Measurements from ENCODE around the gene FCMR.
A peak's percentile ranks its signal among the peaks of the same experiment; 100 is the strongest.
"Not testable (repeated sequence)": the region's sequence is repeated elsewhere in the genome, so short reads cannot be mapped to it uniquely, and the experiment has no call there.

FCMR gene

DNA sequence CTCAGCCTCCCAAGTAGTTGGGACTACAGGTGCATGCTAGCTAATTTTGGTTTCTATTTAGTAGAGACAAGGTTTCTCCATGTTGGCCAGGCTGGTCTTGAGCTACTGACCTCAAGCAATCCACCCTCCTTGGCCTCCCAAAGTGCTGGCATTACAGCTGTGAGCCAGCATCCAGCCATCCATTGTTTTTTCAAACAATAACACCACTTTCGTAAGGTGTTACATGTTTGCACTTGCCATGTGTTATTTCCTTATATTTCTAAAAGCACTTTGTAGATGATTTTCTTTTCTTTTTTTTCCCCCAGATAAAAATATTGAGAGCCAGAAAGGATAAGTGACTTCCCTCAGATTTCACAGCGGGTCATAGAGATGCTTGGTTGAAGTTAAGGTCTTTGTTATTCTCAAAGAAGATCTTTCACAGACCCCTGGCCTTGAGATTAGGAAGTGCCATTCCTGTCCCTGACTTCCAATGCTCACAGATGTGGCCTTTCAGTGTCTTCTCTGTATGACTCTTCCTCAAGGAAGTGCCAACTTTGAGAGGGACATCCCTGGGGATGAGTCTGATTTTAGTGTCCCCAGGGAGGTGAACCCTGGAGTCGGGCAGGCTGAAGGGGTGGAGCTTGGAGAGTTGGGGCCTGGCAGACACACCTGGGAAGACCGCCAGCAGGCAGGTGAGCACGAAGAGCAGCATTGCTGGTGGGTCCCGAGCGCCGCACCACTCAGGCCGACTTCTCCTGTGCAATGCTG is 18.3 kb upstream of the FCMR start:
- Mint-ChIP-seq H3K4me1 (no peaks in the 10 kb centered on the region), H3K9me3 (no peaks in the 10 kb centered on the region), H3K27ac (peak overlapping the region; percentile 70), H3K27me3 (no peaks in the 10 kb centered on the region), H3K36me3 (no peaks in the 10 kb centered on the region), H3K4me3 (no peak overlapping the region)
- no peak for ATAC-seq

DNA sequence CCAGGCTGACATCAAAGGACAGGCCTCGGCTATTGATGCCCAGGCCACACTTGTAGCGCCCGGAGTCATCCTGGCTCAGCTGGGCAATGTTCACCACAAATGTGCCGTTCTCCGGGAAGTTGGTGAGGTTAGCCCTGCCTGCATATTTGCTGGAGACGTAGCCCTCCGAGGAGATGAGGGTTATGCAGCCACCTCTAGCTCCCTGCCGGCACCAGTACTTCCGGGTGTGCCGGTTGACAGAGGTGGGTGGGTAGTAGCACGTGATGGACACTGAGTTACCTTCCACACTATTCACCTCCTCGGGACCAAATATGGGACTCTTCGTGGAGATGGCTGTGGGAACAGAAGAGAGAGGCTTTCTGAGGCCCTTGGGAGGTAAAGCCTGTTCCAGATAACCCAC is 17.4 kb upstream of the FCMR start:
- Mint-ChIP-seq H3K27me3 (no peaks in the 10 kb centered on the region), H3K9me3 (no peaks in the 10 kb centered on the region), H3K27ac (no peak overlapping the region), H3K4me3 (no peak overlapping the region), H3K36me3 (no peaks in the 10 kb centered on the region), H3K4me1 (no peaks in the 10 kb centered on the region)
- ATAC-seq: no peak

DNA sequence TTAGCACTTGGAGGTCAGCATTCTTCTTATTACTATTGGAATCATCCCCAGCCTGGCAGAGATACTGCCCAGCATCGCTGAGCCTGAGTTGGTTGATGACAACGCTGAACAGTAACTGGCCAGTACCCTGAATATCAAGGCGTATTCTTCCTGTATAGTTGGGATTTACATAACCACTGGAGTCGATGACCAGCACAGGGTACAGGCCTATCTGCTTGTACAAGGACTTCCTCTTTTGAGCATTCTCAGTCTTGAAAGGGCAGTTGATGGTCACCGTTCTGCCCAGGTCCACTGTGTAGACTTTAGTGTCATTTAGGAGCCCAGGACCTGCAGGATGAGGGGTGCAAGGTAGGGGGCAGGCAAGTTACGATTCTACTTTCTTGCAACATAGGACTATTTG is 15.7 kb upstream of the FCMR start:
- no peaks in the 10 kb centered on the region for H3K9me3 Mint-ChIP-seq
- H3K4me1 Mint-ChIP-seq: peaks cover 11% of the 10 kb centered on the region
- no peaks in the 10 kb centered on the region for H3K27me3 Mint-ChIP-seq
- H3K27ac Mint-ChIP-seq: no peak overlapping the region
- ATAC-seq: no peak
- no peak overlapping the region for H3K4me3 Mint-ChIP-seq
- H3K36me3 Mint-ChIP-seq: no peaks in the 10 kb centered on the region

DNA sequence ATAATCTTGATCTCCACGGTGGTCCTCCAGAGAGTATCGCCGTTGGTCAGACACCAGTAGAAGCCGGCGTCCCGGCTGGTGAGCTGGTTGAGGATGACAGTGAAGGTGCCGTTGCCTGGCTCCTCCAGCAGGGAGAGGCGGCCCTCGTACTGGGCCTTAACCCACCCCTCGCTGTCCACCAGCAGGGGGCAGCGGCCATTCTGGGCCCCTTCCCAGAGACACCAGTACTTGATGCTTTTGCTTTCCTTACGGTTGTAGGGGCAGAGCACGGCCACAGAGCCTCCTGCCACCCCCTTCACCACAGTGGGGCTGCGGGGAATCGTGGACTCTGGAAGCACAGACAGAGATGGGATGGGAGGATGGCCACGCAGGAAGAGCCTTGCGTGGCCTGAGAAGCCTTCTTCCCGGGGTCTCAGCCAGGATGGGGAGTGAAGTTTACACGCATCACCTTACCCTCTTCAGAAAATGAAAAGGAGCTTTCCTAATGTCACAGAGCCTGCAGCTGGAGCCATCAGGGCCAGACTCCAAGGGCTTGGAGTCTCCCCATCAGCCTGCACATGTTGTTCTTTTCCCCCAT is 13.8 kb upstream of the FCMR start:
- Mint-ChIP-seq H3K36me3 (no peaks in the 10 kb centered on the region), H3K9me3 (no peaks in the 10 kb centered on the region), H3K27ac (no peak overlapping the region), H3K4me3 (no peak overlapping the region), H3K27me3 (no peaks in the 10 kb centered on the region), H3K4me1 (peaks cover 30% of the 10 kb centered on the region)
- ATAC-seq: peak; percentile 7

DNA sequence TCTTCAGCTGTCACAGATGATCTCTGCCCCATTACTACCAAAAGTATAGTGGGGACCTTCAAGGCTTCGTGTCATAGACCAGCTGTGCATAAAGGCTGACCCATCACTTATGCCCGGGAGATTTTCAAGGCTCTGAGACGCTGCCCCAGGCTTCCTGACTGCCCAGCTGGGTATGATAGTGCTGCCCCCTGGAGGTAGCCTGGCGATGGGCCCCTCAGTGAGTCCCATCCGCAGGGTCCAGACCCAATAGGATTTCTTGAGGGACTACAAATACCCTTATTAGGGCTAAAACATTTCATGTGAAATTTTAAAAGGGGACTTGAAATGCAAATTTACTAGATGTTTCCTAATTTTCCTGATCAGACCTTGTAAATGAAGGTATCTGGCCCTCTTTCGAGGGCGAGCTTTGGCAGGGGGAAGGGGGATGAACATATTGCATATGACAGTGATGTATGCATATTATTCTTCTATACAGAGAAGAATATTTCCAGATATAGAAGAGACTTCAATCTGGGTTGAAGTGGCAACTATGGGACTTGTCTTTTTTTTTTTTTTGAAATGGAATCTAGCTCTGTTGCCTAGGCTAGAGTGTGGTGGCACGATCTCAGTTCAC is 11.7 kb upstream of the FCMR start:
- peaks cover 44% of the 10 kb centered on the region for H3K4me1 Mint-ChIP-seq
- peak overlapping the region; percentile 98 for H3K27ac Mint-ChIP-seq
- no peak overlapping the region for H3K4me3 Mint-ChIP-seq
- ATAC-seq: peak; percentile 32
- no peaks in the 10 kb centered on the region for H3K27me3 Mint-ChIP-seq
- H3K36me3 Mint-ChIP-seq: no peaks in the 10 kb centered on the region
- H3K9me3 Mint-ChIP-seq: no peaks in the 10 kb centered on the region

DNA sequence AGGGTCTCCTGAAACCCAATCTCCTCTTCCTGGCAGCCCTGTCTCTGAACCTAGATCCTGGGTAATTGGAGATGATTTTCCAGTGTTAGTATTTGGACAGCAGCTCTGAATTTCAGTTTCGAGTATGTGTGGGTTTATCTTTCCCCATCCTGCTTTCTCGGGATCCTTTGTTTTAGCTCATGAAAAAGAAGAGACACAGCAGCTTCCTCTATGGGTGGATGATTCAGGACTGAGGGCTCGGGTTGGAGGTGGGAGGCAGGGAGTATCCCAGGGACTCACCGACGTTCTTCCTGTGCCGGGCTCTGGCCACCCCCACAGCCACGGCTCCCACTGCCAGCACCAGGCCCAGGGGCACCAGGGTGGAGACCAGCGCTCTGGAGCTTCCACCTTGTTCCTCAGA is 10.4 kb upstream of the FCMR start:
- no peaks in the 10 kb centered on the region for H3K36me3 Mint-ChIP-seq
- no peak overlapping the region for H3K4me3 Mint-ChIP-seq
- H3K9me3 Mint-ChIP-seq: no peaks in the 10 kb centered on the region
- no peaks in the 10 kb centered on the region for H3K27me3 Mint-ChIP-seq
- no peak for ATAC-seq
- H3K4me1 Mint-ChIP-seq: peaks cover 54% of the 10 kb centered on the region
- H3K27ac Mint-ChIP-seq: peak overlapping the region; percentile 98

DNA sequence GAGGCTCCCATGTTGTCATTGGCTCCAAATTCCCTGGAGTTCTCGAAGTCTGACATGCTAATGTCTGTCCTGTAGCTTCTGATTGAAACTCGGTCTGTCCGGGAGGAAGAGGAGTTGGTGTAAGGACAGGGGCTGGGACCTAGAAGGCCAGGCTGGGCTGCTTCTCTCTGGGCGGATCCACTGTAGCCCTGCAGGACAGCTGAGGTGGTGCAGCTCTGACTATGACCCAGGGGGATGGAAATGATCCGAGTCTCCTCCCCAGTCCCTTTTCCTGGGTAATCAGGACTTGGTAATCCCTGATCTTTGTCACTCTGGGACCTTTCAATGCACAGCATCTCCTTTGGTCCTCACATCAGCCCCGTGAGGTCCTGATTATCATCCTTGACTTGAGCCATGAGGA is 10.0 kb upstream of the FCMR start:
- Mint-ChIP-seq H3K36me3 (no peaks in the 10 kb centered on the region), H3K27ac (peak overlapping the region; percentile 98), H3K4me3 (peak overlapping the region; percentile 16), H3K9me3 (no peaks in the 10 kb centered on the region), H3K27me3 (no peaks in the 10 kb centered on the region), H3K4me1 (peaks cover 54% of the 10 kb centered on the region)
- no peak for ATAC-seq

DNA sequence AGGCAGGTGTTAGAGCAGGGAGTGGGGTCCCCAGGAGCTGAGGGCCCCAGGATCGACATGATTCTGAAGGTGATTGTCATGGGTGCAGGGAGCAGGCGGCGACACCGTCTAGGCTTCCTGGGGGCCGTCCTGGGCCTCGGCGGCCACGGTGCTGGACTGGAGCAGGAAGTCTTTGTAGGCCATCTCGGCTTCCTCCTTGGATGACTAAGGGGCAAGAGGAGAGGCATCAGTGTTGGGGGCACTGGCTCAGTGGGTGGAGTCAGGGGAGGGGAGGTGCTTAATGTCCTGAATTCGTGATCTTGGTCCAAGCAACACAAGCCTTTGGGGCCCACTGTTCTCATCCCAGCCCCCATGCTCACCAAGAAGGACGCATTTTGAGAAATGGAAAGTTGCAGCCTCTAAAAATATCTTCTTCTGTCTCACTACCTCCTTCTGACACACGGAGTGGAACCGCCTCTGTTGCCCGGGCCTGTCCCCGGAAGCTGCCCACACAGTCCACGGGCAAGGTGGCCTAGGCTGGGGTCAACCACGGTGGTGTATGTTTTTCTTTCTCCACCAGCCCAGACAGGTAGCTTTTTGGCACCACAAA is 8.6 kb upstream of the FCMR start:
- H3K9me3 Mint-ChIP-seq: no peaks in the 10 kb centered on the region
- peak overlapping the region; percentile 98 for H3K27ac Mint-ChIP-seq
- peaks cover 54% of the 10 kb centered on the region for H3K4me1 Mint-ChIP-seq
- ATAC-seq: peak; percentile 93
- H3K27me3 Mint-ChIP-seq: no peaks in the 10 kb centered on the region
- peak overlapping the region; percentile 69 for H3K4me3 Mint-ChIP-seq
- no peaks in the 10 kb centered on the region for H3K36me3 Mint-ChIP-seq

DNA sequence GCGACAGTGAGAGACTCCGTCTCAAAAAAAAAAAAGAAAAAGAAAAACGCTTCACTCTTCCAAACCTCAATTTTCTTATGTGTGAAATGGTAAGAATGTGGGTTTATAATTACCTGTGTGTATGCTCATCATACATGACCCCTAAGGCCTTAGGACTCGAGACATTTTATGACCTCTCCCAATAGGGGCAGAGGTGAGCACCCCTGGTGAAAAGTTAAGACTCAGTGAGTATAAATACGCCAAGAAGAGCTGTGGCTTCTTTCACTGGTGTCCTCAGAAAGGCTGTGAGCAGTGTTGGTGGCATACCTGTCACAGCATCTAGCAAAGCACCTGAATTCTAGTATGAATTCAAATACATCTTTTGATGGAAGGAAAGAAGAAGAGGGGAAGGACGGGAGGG is 7.8 kb upstream of the FCMR start:
- peak overlapping the region; percentile 69 for H3K4me3 Mint-ChIP-seq
- H3K27me3 Mint-ChIP-seq: no peaks in the 10 kb centered on the region
- H3K27ac Mint-ChIP-seq: peak overlapping the region; percentile 98
- H3K9me3 Mint-ChIP-seq: no peaks in the 10 kb centered on the region
- H3K4me1 Mint-ChIP-seq: peaks cover 54% of the 10 kb centered on the region
- no peak for ATAC-seq
- no peaks in the 10 kb centered on the region for H3K36me3 Mint-ChIP-seq

DNA sequence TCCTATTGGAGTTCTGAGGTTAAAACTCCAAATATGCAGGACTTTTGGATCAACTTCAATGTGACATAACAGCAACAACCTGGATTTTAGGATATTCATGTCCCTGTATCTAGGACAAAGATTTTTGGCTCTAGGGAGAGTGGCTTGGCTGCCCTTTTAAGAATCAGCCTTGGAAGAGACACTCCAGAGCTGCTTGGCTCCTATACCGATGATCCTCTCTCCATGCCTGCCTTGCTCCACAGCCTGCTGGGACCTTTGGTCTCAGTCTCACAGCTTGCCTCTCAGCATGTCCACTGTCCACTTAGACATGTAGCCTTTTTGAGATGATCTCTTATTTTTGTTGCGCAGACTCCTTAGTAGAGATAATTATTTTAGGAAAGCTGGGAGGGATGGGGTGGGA is 4.5 kb upstream of the FCMR start:
- ATAC-seq: no peak
- H3K36me3 Mint-ChIP-seq: no peaks in the 10 kb centered on the region
- H3K4me3 Mint-ChIP-seq: no peak overlapping the region
- no peak overlapping the region for H3K27ac Mint-ChIP-seq
- peaks cover 31% of the 10 kb centered on the region for H3K4me1 Mint-ChIP-seq
- no peaks in the 10 kb centered on the region for H3K9me3 Mint-ChIP-seq
- H3K27me3 Mint-ChIP-seq: no peaks in the 10 kb centered on the region

DNA sequence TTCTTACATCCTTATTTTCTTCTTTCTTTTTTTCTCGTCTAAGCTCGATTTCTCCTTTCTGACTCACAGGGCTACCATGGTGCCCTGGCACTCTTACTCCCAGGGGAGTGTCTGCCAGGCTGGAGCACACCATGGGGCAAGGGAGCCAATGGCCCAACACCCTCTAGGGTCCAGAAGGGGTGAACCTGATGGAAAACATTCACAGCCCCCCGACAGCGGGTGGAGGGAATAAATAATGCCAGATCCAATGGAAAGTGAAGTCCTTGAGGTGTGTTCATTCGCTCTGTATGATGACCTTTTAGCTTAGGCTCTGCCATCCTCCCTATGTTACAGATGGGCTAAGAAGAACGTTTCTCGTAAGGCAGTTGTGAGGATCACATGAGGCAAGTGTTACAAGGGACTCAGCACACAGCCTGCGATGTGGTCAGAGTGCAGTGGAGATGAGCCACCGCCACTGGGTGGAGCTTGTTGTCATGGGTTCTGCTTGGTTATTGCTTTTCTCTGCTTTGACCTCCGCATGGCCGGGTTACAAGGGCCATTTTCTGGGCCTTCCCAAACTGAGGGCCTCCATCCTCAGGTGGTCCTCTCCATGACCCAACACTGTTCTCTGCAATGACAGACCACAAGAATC is 3.5 kb upstream of the FCMR start:
- peaks cover 8% of the 10 kb centered on the region for H3K36me3 Mint-ChIP-seq
- H3K4me3 Mint-ChIP-seq: no peak overlapping the region
- no peaks in the 10 kb centered on the region for H3K27me3 Mint-ChIP-seq
- no peak overlapping the region for H3K27ac Mint-ChIP-seq
- peaks cover 25% of the 10 kb centered on the region for H3K4me1 Mint-ChIP-seq
- no peaks in the 10 kb centered on the region for H3K9me3 Mint-ChIP-seq
- ATAC-seq: peak; percentile 83

DNA sequence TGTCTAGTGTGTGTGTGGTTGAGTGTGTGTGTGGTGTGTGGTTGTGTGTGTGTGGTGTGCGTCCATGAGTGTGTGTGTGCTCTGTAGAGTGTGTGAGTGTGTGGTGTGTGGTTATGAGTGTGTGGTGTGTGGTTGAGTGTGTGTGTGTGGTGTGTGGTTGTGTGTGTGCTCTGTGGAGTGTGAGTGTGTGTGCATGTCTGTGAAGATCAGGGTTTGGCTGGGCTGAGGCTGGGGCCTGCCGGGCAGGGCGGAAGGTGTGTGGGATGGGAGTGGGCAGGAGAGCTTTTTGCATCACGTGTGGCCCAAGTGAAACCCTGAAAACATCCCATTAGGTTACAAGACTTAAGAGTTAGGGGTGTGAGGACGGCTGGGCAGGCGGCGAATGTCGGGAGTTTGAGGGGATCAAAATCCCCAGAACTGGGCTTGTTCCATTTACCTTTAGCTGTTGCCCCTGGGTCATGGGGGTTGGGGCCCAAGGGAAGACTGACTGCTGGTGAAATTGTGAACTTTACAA is 2.9 kb upstream of the FCMR start:
- Mint-ChIP-seq H3K4me3 (no peak overlapping the region), H3K9me3 (no peaks in the 10 kb centered on the region), H3K27me3 (no peaks in the 10 kb centered on the region), H3K27ac (no peak overlapping the region), H3K4me1 (peaks cover 21% of the 10 kb centered on the region), H3K36me3 (peaks cover 14% of the 10 kb centered on the region)
- peak; percentile 54 for ATAC-seq

DNA sequence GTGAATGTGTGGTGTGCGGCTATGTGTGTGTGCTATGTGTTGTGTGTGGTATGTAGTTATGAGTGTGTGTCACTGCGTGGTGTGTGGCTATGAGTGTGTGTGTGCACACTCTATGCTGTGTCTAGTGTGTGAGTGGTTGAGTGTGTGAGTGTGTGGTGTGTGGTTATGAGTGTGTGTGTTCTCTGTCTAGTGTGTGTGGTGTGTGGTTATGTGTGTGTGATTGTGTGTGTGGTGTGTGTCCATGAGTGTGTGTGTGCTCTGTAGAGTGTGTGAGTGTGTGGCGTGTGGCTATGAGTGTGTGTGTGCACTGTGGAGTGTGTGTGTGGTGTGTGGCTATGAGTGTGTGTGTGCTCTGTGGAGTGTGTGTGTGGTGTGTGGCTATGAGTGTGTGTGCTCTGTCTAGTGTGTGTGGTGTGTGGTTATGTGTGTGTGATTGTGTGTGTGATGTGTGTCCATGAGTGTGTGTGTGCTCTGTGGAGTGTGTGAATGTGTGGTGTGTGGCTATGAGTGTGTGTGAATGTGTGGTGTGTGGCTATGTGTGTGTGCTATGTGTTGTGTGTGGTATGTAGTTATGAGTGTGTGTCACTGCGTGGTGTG is 2.3 kb upstream of the FCMR start:
- Mint-ChIP-seq H3K36me3 (peaks cover 19% of the 10 kb centered on the region), H3K4me1 (peaks cover 16% of the 10 kb centered on the region)
- H3K9me3 Mint-ChIP-seq, H3K4me3 Mint-ChIP-seq, ATAC-seq, H3K27me3 Mint-ChIP-seq, H3K27ac Mint-ChIP-seq: not testable (repeated sequence)

DNA sequence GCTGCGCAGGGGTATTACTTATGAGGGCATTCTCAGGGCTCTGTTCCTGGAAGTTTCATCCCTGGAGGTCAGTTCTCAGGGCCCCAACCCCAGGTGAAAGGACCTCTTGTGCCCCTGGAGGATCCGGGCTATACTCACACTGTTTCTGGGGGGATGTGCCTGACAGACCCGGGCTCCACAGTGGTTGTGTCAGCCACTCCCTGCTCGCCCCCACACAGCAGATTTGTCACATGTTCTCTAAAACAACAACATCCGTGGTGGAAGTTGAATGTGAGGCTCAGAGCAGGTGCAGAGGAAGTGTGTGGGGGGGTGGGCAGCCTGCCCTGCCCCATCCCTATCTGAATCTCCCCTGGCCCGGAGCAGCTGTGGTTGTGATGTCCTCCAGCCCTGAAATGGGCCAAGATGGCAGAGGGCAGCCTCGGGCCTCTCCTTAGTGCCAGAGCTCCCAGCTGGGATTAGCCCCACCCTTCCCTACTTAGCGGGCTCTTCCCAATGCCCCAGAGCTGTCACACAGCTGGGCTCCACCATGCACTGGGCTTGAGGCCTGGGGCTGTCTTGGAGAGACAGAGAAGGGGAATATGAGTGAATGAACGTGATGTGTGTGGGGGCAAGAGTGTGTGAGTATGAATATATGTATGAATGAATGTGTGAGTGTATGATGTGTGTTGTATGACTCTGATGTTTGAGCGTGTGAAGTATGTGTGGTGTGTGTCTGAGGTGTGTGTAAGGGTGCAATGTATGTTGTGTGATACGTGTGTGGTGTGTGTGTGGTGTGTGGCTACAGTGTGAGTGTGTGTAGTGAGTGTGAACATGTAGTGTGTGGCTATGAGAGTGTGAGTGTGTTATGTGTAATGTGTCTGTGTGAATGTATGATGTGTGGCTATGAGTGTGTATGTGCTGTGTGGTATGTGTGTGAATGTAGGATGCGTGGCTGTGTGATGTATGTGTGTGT is 1.5 kb upstream of the FCMR start:
- peak; percentile 86 for ATAC-seq
- H3K4me3 Mint-ChIP-seq: no peak overlapping the region

More for the DNA sequence above, 1.5 kb upstream of the FCMR start:
- Mint-ChIP-seq H3K9me3 (no peaks in the 10 kb centered on the region), H3K36me3 (peaks cover 23% of the 10 kb centered on the region), H3K27me3 (no peaks in the 10 kb centered on the region), H3K4me1 (peaks cover 19% of the 10 kb centered on the region), H3K27ac (no peak overlapping the region)
